ENCODE measurements around the gene NANS. TPM values are rescaled to one million over a fixed set of nuclear protein-coding genes. Genes with fewer than 3 reads are reported as not detected.

Gene NANS
- total RNA-seq, 1 donor from 2014 or later = 41.4 TPM

DNA sequence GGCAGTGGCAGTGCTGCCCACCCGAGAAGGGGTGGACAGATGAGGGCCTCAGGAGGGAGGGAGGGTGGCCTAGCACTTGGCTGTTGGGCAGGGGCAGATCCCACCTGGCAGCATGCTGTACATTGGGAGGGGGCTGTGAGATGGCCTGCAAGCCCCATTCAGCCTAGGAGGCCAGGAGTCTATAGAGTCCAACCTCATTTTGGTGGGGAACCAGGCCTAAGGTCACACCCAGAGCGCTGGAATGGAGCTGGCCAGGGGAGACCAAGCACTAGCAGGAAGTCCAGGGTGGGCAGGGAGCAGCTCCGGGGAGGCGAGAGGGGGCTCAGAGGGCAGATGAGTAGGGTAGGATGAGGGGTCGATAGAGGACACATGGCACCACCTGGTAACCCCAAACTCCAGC lies 39.6 kb downstream of the NANS start:
- Mint-ChIP-seq H3K4me1 (ENCODE audit: unreplicated experiment) (no peaks in the 10 kb centered on the region), H3K36me3 (ENCODE audit: low read depth, unreplicated experiment) (no peaks in the 10 kb centered on the region), H3K27me3 (ENCODE audit: unreplicated experiment) (peaks cover 4% of the 10 kb centered on the region), H3K9me3 (ENCODE audit: unreplicated experiment) (no peaks in the 10 kb centered on the region), H3K4me3 (ENCODE audit: unreplicated experiment) (no peak overlapping the region), H3K27ac (ENCODE audit: unreplicated experiment) (no peak overlapping the region)
- DNase-seq (ENCODE audit: low spot score) = no peak
- TF ChIP-seq, protein P1, sequence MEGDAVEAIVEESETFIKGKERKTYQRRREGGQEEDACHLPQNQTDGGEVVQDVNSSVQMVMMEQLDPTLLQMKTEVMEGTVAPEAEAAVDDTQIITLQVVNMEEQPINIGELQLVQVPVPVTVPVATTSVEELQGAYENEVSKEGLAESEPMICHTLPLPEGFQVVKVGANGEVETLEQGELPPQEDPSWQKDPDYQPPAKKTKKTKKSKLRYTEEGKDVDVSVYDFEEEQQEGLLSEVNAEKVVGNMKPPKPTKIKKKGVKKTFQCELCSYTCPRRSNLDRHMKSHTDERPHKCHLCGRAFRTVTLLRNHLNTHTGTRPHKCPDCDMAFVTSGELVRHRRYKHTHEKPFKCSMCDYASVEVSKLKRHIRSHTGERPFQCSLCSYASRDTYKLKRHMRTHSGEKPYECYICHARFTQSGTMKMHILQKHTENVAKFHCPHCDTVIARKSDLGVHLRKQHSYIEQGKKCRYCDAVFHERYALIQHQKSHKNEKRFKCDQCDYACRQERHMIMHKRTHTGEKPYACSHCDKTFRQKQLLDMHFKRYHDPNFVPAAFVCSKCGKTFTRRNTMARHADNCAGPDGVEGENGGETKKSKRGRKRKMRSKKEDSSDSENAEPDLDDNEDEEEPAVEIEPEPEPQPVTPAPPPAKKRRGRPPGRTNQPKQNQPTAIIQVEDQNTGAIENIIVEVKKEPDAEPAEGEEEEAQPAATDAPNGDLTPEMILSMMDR (IDR thresholded peaks at IDR 0.05; ENCODE audit: unreplicated experiment) = no peak

DNA sequence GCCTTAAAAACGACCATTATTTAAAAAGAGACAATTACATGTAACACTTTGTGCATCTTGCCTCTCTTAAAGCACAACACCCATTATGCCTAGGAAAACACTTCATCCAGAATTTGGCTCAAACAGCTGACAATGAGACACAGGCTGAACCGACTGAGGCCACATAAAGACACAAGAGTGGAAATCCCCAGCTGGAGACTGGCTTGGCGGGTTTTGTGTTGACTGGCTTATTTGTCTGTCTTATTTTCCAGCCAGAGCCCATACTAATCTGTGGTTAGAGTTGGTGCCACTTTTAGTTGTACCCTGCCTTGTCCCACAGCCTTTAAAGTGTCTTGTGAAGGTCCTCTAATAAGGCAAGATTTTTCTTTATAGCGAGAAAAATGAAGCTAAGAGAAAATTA lies 41.3 kb downstream of the NANS start:
- H3K9me3 Mint-ChIP-seq (ENCODE audit: unreplicated experiment) = no peaks in the 10 kb centered on the region
- H3K36me3 Mint-ChIP-seq (ENCODE audit: low read depth, unreplicated experiment) = no peaks in the 10 kb centered on the region
- TF ChIP-seq, protein P1 (IDR thresholded peaks at IDR 0.05; ENCODE audit: unreplicated experiment) = no peak
- DNase-seq (ENCODE audit: low spot score) = no peak
- H3K27ac Mint-ChIP-seq (ENCODE audit: unreplicated experiment) = no peak overlapping the region
- H3K4me3 Mint-ChIP-seq (ENCODE audit: unreplicated experiment) = no peak overlapping the region
- H3K4me1 Mint-ChIP-seq (ENCODE audit: unreplicated experiment) = no peaks in the 10 kb centered on the region
- H3K27me3 Mint-ChIP-seq (ENCODE audit: unreplicated experiment) = peaks cover 4% of the 10 kb centered on the region

DNA sequence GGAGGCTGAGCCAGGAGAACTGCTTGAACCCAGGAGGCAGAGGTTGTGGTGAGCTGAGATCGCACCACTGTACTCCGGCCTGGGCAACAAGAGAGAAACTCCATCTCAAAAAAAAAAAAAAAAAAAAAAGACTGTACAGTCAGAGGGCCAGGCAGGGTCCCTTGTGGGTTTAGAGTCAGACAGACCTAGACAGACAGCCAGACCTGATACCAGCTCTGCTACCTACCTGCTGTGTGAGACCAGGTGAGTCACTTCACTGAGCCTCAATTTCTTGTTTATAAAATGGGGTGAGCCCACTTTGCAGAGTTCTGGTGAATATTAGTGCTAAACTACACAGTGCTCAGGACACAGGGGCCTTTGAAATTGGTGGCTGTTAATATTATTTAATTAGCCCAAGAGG lies 42.8 kb downstream of the NANS start:
- no peaks in the 10 kb centered on the region for H3K36me3 Mint-ChIP-seq (ENCODE audit: low read depth, unreplicated experiment)
- DNase-seq (ENCODE audit: low spot score) = no peak
- H3K27me3 Mint-ChIP-seq (ENCODE audit: unreplicated experiment) = peaks cover 3% of the 10 kb centered on the region
- TF ChIP-seq, protein P1 (IDR thresholded peaks at IDR 0.05; ENCODE audit: unreplicated experiment) = no peak
- H3K4me3 Mint-ChIP-seq (ENCODE audit: unreplicated experiment) = no peak overlapping the region
- no peak overlapping the region for H3K27ac Mint-ChIP-seq (ENCODE audit: unreplicated experiment)
- H3K9me3 Mint-ChIP-seq (ENCODE audit: unreplicated experiment) = no peaks in the 10 kb centered on the region
- H3K4me1 Mint-ChIP-seq (ENCODE audit: unreplicated experiment) = no peaks in the 10 kb centered on the region

DNA sequence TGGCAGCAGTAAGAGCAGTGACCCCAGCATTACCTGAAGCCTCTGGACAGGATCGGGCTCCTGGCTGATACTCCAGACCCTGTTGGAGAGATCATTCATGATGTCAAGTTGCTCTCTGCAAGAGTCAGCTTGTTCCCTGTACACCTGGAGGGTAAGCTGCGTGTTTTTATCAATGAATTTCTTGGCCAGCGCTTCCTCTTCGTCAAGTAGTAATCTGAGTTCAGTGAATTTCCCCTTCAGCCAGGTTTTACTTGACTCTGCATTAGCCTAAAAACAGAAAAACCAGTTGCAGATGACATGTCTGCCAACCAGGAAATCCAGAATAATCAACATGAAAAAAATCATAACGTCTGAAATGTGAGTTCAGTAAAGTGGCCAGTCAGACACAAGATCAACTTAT lies 43.4 kb downstream of the NANS start:
- TF ChIP-seq, protein P1 (IDR thresholded peaks at IDR 0.05; ENCODE audit: unreplicated experiment) = no peak
- Mint-ChIP-seq H3K4me3 (ENCODE audit: unreplicated experiment) (no peak overlapping the region), H3K9me3 (ENCODE audit: unreplicated experiment) (no peaks in the 10 kb centered on the region), H3K27me3 (ENCODE audit: unreplicated experiment) (peaks cover 3% of the 10 kb centered on the region), H3K4me1 (ENCODE audit: unreplicated experiment) (no peaks in the 10 kb centered on the region), H3K27ac (ENCODE audit: unreplicated experiment) (no peak overlapping the region), H3K36me3 (ENCODE audit: low read depth, unreplicated experiment) (no peaks in the 10 kb centered on the region)
- DNase-seq (ENCODE audit: low spot score) = no peak

DNA sequence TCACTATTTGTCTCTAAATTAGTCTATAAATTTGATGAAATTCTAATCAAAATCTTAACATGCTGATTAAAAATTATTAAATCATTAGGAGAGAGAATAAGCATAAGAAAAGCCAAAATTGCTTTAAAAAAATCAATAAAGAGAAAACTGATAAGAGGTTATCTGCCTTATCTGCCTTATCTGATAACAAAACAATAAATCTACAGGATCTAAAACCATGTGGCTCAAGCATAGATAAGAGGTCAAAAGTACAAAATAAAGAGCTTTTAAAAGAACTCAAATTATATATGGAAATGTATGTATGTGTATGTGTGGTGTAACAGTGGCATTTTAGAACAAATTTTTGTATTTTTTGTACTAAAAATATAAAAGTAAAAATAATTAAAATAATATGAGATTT lies 43.9 kb downstream of the NANS start:
- Mint-ChIP-seq H3K27me3 (ENCODE audit: unreplicated experiment) (peaks cover 3% of the 10 kb centered on the region), H3K36me3 (ENCODE audit: low read depth, unreplicated experiment) (no peaks in the 10 kb centered on the region), H3K4me1 (ENCODE audit: unreplicated experiment) (no peaks in the 10 kb centered on the region), H3K27ac (ENCODE audit: unreplicated experiment) (no peak overlapping the region), H3K9me3 (ENCODE audit: unreplicated experiment) (no peaks in the 10 kb centered on the region), H3K4me3 (ENCODE audit: unreplicated experiment) (no peak overlapping the region)
- DNase-seq (ENCODE audit: low spot score) = no peak
- TF ChIP-seq, protein P1 (IDR thresholded peaks at IDR 0.05; ENCODE audit: unreplicated experiment) = no peak
